K562 (cell line): ENCODE results near the gene CHST14. TPM values are rescaled to one million over a fixed set of nuclear protein-coding genes. Genes with fewer than 3 reads are reported as not detected.

Experiments used
- E2F3 ChIP-seq: fragments of 250-450 bp; sonication (Bioruptor Pico); IDR thresholded peaks from 2 replicates; pipeline ENCODE4 v1.4.0; 2020; ENCODE audit warnings: mild to moderate bottlenecking
- HNRNPH1 ChIP-seq: fragments of 200-400 bp; formaldehyde crosslinking; optimal IDR thresholded peaks from 2 replicates; pipeline ENCODE3; 2017; ENCODE audit warnings: low read depth, mild to moderate bottlenecking, low read length, moderate library complexity
- MBD2 ChIP-seq: sonication (generic); IDR thresholded peaks from 2 replicates; pipeline ENCODE4 v1.6.1; 2016; ENCODE audit warnings: low read depth, borderline replicate concordance
- MCM3 ChIP-seq: fragments of 450-650 bp; IDR thresholded peaks from 2 replicates; pipeline ENCODE4 v1.6.1; 2016
- SRSF3 ChIP-seq: fragments of 200-400 bp; formaldehyde crosslinking; IDR thresholded peaks from 2 replicates; pipeline ENCODE4 v1.6.1; 2016; ENCODE audit warnings: mild to moderate bottlenecking, low read length, moderate library complexity; ENCODE audit not compliant: insufficient read depth
- SRSF7 ChIP-seq: fragments of 200-400 bp; formaldehyde crosslinking; optimal IDR thresholded peaks from 2 replicates; pipeline ENCODE3; 2017; ENCODE audit warnings: mild to moderate bottlenecking, low read depth, low read length
- TEAD1 ChIP-seq, 2 experiments: fragments of 450-650 bp in 1 of 2; sonication (generic) in 1 of 2; formaldehyde crosslinking; IDR thresholded peaks; 2 replicates each; pipeline versions ENCODE4 v1.4.0 to v1.8.0; 2020 to 2022; ENCODE audit warnings: mild to moderate bottlenecking in 2 of 2, missing genetic modification reagents in 1 of 2
- ZFP36 ChIP-seq: fragments of 150-350 bp; IDR thresholded peaks from 2 replicates; pipeline ENCODE4 v1.6.1; 2018; ENCODE audit warnings: low read length, low read depth; ENCODE audit not compliant: partially characterized antibody
- ZFP91 ChIP-seq: sonication (generic); formaldehyde crosslinking; IDR thresholded peaks from 2 replicates; pipeline ENCODE4 v1.8.0; 2022; ENCODE audit warnings: mild to moderate bottlenecking, missing genetic modification reagents
- ZNF146 ChIP-seq: IDR thresholded peaks from one replicate; pipeline ENCODE4 v1.6.1; 2018; ENCODE audit warnings: missing compliant biosample characterization; ENCODE audit not compliant: unreplicated experiment
- ZNF165 ChIP-seq: fragments of 250-450 bp; sonication (Bioruptor Pico); IDR thresholded peaks from 2 replicates; pipeline ENCODE4 v1.4.0; 2020; ENCODE audit warnings: borderline replicate concordance
- polyA plus RNA-seq, 8 experiments: library from polyadenylated mRNA; depleted of rRNA in 4 of 8; stranded (reverse) in 5 of 8; unstranded in 3 of 8; fragments of >200 nt; fragmentation: Nextera tagmentation in 2 of 8; fragmentation: Illumina TruSeq in 1 of 8; extraction: Ambion mirVana in 2 of 8; extraction: Trizol in 1 of 8; gene quantifications; 2 replicates each; pipeline versions ENCODE4 v1.2.1 to v1.2.3, GENCODE V29; 2011 to 2014; ENCODE audit warnings: inconsistent platforms in 1 of 8, missing spikeins in 1 of 8
- total RNA-seq, 7 experiments: library from RNA; depleted of rRNA in 6 of 7; stranded (reverse); fragments of >200 nt in 6 of 7; fragmentation: Illumina TruSeq in 2 of 7; extraction: Trizol in 2 of 7; gene quantifications; 2 replicates each; pipeline versions ENCODE4 v1.2.1 to v1.2.3, GENCODE V29; 2011 to 2021; ENCODE audit warnings: low replicate concordance in 1 of 7
- TF ChIP-seq, protein P1 (sequence below), 2 experiments: fragments of 450-650 bp in 1 of 2; sonication (generic) in 1 of 2; formaldehyde crosslinking in 1 of 2; IDR thresholded peaks; 2 replicates each; pipeline versions ENCODE4 v1.7.1 to v1.9.0; 2016 to 2022; ENCODE audit warnings: inconsistent platforms in 1 of 2, mild to moderate bottlenecking in 1 of 2, missing genetic modification reagents in 1 of 2
- TF ChIP-seq, protein P2 (sequence below): fragments of 200-400 bp; formaldehyde crosslinking; IDR thresholded peaks from 2 replicates; pipeline ENCODE4 v1.6.1; 2017; ENCODE audit warnings: mild to moderate bottlenecking, low read depth, low read length, moderate library complexity

Gene CHST14
- total and polyA plus RNA-seq, 9 of the 15 experiments (the other 6 are each of a cell fraction or from before 2014, with no cell fraction given), result 1.6 to 12.1 (median 4.5) TPM

DNA sequence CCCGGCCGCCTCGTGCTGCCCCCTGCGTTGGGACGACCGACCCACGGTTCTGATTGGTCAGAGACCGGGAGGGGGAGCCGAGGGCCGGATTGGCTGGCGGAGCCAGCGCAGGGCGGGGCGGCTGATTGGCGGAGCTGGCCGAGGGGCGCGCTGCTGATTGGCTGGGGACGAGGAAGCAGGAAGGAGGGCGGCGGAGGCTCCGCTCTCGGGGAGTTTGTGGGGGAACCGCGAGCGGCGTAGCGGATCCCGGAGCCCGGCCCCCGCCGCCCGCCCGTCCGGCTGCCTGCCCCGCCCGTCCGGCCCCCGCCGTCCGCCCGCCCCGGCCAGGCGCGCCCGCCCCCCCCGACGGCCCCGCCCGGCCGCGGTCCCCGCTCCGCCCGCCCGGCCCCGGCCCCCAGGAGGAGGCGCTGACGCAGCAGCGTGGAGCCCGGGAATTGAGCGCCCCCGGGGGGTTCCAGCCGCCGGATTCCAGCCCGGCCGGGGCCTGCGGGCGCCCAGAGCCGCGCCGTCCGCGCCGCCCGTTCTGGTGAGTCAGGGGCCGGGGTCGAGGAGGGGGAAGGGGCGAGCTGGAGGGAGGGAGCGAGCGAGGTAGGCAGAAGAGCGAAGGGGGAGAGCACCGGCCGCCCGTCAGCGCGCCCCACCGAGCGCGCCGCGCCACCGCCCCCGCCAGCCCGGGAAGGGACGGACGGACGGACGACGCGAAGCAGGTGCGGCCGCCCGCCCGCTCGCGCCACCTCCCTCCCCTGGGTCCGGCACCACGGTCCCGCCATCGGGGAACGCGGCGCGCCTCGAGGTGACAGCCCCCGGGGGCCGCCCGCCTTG is 29.8 kb upstream of the CHST14 start, which contains the start of gene BAHD1 (continued):
- TF ChIP-seq, protein P1, sequence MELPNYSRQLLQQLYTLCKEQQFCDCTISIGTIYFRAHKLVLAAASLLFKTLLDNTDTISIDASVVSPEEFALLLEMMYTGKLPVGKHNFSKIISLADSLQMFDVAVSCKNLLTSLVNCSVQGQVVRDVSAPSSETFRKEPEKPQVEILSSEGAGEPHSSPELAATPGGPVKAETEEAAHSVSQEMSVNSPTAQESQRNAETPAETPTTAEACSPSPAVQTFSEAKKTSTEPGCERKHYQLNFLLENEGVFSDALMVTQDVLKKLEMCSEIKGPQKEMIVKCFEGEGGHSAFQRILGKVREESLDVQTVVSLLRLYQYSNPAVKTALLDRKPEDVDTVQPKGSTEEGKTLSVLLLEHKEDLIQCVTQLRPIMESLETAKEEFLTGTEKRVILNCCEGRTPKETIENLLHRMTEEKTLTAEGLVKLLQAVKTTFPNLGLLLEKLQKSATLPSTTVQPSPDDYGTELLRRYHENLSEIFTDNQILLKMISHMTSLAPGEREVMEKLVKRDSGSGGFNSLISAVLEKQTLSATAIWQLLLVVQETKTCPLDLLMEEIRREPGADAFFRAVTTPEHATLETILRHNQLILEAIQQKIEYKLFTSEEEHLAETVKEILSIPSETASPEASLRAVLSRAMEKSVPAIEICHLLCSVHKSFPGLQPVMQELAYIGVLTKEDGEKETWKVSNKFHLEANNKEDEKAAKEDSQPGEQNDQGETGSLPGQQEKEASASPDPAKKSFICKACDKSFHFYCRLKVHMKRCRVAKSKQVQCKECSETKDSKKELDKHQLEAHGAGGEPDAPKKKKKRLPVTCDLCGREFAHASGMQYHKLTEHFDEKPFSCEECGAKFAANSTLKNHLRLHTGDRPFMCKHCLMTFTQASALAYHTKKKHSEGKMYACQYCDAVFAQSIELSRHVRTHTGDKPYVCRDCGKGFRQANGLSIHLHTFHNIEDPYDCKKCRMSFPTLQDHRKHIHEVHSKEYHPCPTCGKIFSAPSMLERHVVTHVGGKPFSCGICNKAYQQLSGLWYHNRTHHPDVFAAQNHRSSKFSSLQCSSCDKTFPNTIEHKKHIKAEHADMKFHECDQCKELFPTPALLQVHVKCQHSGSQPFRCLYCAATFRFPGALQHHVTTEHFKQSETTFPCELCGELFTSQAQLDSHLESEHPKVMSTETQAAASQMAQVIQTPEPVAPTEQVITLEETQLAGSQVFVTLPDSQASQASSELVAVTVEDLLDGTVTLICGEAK (IDR thresholded peaks at IDR 0.05), result no peak
- TF ChIP-seq, protein P1 (CRISPR knock-in tag; IDR thresholded peaks at IDR 0.05), result no peak
- no peak for TF ChIP-seq ZFP91
- TF ChIP-seq SRSF3, result no peak
- no peak for TF ChIP-seq MCM3
- TF ChIP-seq ZNF165 (CRISPR knock-in tag), result no peak
- TF ChIP-seq TEAD1 (CRISPR knock-in tag; IDR thresholded peaks at IDR 0.05), result 0 out of 4 replicates have a peak, but pooled peaks of 1 of the 2 experiments have one; percentile 25
- peak; percentile 61; the same call in 1 of the 2 replicates for TF ChIP-seq E2F3 (CRISPR knock-in tag)
- TF ChIP-seq MBD2, result peak; percentile 66
- TF ChIP-seq ZFP36, result no peak
- no peak for TF ChIP-seq ZNF146 (CRISPR knock-in tag)
- TF ChIP-seq, protein P2, sequence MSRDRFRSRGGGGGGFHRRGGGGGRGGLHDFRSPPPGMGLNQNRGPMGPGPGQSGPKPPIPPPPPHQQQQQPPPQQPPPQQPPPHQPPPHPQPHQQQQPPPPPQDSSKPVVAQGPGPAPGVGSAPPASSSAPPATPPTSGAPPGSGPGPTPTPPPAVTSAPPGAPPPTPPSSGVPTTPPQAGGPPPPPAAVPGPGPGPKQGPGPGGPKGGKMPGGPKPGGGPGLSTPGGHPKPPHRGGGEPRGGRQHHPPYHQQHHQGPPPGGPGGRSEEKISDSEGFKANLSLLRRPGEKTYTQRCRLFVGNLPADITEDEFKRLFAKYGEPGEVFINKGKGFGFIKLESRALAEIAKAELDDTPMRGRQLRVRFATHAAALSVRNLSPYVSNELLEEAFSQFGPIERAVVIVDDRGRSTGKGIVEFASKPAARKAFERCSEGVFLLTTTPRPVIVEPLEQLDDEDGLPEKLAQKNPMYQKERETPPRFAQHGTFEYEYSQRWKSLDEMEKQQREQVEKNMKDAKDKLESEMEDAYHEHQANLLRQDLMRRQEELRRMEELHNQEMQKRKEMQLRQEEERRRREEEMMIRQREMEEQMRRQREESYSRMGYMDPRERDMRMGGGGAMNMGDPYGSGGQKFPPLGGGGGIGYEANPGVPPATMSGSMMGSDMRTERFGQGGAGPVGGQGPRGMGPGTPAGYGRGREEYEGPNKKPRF, result no peak
- TF ChIP-seq HNRNPH1, result no peak
- TF ChIP-seq SRSF7, result no peak
